HCT116 (cell line): ENCODE data around the gene EXOC4.

ENCODE experiments used
- EGR1 ChIP-seq: IDR thresholded peaks from 2 replicates; pipeline ENCODE4 v1.6.1; 2012; ENCODE audit warnings: low read depth
- ELF1 ChIP-seq: IDR thresholded peaks from 2 replicates; pipeline ENCODE4 v1.6.1; 2012; ENCODE audit warnings: low read depth, borderline replicate concordance
- EZH2 ChIP-seq: fragments of 200-600 bp; sonication (generic); IDR thresholded peaks from 2 replicates; pipeline ENCODE4 v1.6.1; 2017; ENCODE audit warnings: antibody characterized with exemption, mixed run types
- EZH2phosphoT487 ChIP-seq: fragments of 200-600 bp; IDR thresholded peaks from 2 replicates; pipeline ENCODE4 v1.6.1; 2018; ENCODE audit warnings: antibody characterized with exemption, borderline replicate concordance
- FOSL1 ChIP-seq: IDR thresholded peaks from 2 replicates; pipeline ENCODE4 v1.6.1; 2012; ENCODE audit warnings: low read depth
- JUND ChIP-seq: IDR thresholded peaks from 2 replicates; pipeline ENCODE4 v1.6.1; 2012
- POLR2A ChIP-seq: IDR thresholded peaks from 2 replicates; pipeline ENCODE4 v1.7.0; 2011; ENCODE audit warnings: borderline replicate concordance; ENCODE audit not compliant: insufficient read depth, insufficient read length; ENCODE audit errors: extremely low read depth
- RAD21 ChIP-seq: IDR thresholded peaks from 2 replicates; pipeline ENCODE4 v1.6.1; 2012; ENCODE audit warnings: low read depth, mild to moderate bottlenecking
- SIN3A ChIP-seq: IDR thresholded peaks from 2 replicates; pipeline ENCODE4 v1.6.1; 2012; ENCODE audit warnings: low read depth
- SP1 ChIP-seq: IDR thresholded peaks from 2 replicates; pipeline ENCODE4 v1.6.1; 2012; ENCODE audit warnings: low read depth
- TF ChIP-seq, protein P1 (sequence below): IDR thresholded peaks from 2 replicates; pipeline ENCODE4 v1.6.1; 2011; ENCODE audit warnings: mild to moderate bottlenecking, low read length, moderate library complexity; ENCODE audit not compliant: insufficient replicate concordance; ENCODE audit errors: extremely low read depth
- TF ChIP-seq, protein P2 (sequence below), 3 experiments: fragments of 200-600 bp in 1 of 3; sonication (generic) in 1 of 3; IDR thresholded peaks in 2 of 3; conservative IDR thresholded peaks in 1 of 3; 2 replicates each; pipeline ENCODE4 v1.5.1; 2012 to 2017; ENCODE audit warnings: low read depth in 2 of 3, low read length in 2 of 3, antibody characterized with exemption in 1 of 3, borderline replicate concordance in 1 of 3, control low read depth in 1 of 3, mild to moderate bottlenecking in 1 of 3, mixed read lengths in 1 of 3, mixed run types in 1 of 3, moderate library complexity in 1 of 3; ENCODE audit not compliant: insufficient read depth in 1 of 3
- TF ChIP-seq, protein P3 (sequence below): IDR thresholded peaks from 2 replicates; pipeline ENCODE4 v1.6.1; 2012
- TF ChIP-seq, protein P4 (sequence below): IDR thresholded peaks from 2 replicates; pipeline ENCODE4 v1.6.1; 2012; ENCODE audit warnings: low read depth

DNA sequence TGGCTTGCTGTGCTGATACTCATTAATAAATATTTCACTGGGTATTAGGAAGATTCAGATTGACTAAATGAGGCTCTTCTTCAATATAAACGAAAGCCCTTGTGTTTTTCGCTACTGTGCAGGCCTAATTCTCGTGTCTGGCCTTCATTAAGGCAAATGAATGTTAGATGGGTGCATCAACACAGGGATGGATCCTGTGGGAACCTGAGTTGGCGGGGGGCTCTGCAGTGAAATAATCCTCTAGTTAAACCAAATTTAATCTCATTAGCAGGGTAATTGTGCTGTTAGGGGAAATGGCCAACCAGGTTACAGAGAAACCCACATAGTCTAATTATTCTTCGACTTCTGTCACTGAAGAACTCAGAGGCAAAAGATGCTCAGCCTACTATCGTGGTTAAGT is 548.5 kb downstream of the EXOC4 start:
- TF ChIP-seq, protein P1, sequence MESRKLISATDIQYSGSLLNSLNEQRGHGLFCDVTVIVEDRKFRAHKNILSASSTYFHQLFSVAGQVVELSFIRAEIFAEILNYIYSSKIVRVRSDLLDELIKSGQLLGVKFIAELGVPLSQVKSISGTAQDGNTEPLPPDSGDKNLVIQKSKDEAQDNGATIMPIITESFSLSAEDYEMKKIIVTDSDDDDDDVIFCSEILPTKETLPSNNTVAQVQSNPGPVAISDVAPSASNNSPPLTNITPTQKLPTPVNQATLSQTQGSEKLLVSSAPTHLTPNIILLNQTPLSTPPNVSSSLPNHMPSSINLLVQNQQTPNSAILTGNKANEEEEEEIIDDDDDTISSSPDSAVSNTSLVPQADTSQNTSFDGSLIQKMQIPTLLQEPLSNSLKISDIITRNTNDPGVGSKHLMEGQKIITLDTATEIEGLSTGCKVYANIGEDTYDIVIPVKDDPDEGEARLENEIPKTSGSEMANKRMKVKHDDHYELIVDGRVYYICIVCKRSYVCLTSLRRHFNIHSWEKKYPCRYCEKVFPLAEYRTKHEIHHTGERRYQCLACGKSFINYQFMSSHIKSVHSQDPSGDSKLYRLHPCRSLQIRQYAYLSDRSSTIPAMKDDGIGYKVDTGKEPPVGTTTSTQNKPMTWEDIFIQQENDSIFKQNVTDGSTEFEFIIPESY = no peak
- TF ChIP-seq, protein P2, sequence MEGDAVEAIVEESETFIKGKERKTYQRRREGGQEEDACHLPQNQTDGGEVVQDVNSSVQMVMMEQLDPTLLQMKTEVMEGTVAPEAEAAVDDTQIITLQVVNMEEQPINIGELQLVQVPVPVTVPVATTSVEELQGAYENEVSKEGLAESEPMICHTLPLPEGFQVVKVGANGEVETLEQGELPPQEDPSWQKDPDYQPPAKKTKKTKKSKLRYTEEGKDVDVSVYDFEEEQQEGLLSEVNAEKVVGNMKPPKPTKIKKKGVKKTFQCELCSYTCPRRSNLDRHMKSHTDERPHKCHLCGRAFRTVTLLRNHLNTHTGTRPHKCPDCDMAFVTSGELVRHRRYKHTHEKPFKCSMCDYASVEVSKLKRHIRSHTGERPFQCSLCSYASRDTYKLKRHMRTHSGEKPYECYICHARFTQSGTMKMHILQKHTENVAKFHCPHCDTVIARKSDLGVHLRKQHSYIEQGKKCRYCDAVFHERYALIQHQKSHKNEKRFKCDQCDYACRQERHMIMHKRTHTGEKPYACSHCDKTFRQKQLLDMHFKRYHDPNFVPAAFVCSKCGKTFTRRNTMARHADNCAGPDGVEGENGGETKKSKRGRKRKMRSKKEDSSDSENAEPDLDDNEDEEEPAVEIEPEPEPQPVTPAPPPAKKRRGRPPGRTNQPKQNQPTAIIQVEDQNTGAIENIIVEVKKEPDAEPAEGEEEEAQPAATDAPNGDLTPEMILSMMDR (IDR thresholded peaks at IDR 0.05 in 2 of 3, conservative IDR thresholded peaks at IDR 0.05 in 1 of 3; ENCODE audit: borderline replicate concordance in 1 of 3, insufficient read depth in 1 of 3, low read depth in 2 of 3, low read length in 2 of 3) = no peak
- TF ChIP-seq POLR2A = no peak
- no peak for TF ChIP-seq EGR1
- TF ChIP-seq, protein P3, sequence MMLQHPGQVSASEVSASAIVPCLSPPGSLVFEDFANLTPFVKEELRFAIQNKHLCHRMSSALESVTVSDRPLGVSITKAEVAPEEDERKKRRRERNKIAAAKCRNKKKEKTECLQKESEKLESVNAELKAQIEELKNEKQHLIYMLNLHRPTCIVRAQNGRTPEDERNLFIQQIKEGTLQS = no peak
- no peak for TF ChIP-seq JUND
- TF ChIP-seq EZH2phosphoT487 = no peak
- no peak for TF ChIP-seq EZH2
- TF ChIP-seq ELF1 = no peak
- TF ChIP-seq, protein P4, sequence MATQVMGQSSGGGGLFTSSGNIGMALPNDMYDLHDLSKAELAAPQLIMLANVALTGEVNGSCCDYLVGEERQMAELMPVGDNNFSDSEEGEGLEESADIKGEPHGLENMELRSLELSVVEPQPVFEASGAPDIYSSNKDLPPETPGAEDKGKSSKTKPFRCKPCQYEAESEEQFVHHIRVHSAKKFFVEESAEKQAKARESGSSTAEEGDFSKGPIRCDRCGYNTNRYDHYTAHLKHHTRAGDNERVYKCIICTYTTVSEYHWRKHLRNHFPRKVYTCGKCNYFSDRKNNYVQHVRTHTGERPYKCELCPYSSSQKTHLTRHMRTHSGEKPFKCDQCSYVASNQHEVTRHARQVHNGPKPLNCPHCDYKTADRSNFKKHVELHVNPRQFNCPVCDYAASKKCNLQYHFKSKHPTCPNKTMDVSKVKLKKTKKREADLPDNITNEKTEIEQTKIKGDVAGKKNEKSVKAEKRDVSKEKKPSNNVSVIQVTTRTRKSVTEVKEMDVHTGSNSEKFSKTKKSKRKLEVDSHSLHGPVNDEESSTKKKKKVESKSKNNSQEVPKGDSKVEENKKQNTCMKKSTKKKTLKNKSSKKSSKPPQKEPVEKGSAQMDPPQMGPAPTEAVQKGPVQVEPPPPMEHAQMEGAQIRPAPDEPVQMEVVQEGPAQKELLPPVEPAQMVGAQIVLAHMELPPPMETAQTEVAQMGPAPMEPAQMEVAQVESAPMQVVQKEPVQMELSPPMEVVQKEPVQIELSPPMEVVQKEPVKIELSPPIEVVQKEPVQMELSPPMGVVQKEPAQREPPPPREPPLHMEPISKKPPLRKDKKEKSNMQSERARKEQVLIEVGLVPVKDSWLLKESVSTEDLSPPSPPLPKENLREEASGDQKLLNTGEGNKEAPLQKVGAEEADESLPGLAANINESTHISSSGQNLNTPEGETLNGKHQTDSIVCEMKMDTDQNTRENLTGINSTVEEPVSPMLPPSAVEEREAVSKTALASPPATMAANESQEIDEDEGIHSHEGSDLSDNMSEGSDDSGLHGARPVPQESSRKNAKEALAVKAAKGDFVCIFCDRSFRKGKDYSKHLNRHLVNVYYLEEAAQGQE = no peak
- no peak for TF ChIP-seq SP1
- no peak for TF ChIP-seq FOSL1
- TF ChIP-seq RAD21 = no peak
- no peak for TF ChIP-seq SIN3A
